Muscle of leg (tissue), 11 donors: ENCODE measurements around the gene CDYL. TPM values are rescaled to one million over a fixed set of nuclear protein-coding genes. Genes with fewer than 3 reads are reported as not detected.

ENCODE experiments used
- DNase-seq: peaks from one replicate; pipeline ENCODE4 v3.0.0; 2013
- H3K27ac ChIP-seq: one replicate; pipeline ENCODE4 v1.5.1; 2013; ENCODE audit warnings: mild to moderate bottlenecking, low read length, control low read depth
- H3K27me3 ChIP-seq: one replicate; pipeline ENCODE4 v1.6.1; 2013; ENCODE audit warnings: low read length; ENCODE audit not compliant: control insufficient read depth, insufficient read depth
- H3K36me3 ChIP-seq: one replicate; pipeline ENCODE4 v1.6.1; 2013; ENCODE audit warnings: low read length; ENCODE audit not compliant: control insufficient read depth, insufficient read depth
- H3K4me1 ChIP-seq: one replicate; pipeline ENCODE4 v1.6.1; 2013; ENCODE audit warnings: low read length; ENCODE audit not compliant: control insufficient read depth, insufficient read depth
- H3K4me3 ChIP-seq: one replicate; pipeline ENCODE4 v1.5.1; 2013; ENCODE audit warnings: low read length, control low read depth
- H3K9me3 ChIP-seq: replicated peaks from 2 replicates; pipeline ENCODE4 v1.6.1; 2013; ENCODE audit warnings: low read depth, low read length; ENCODE audit not compliant: control insufficient read depth
- WGBS: methylation state at CpG from one replicate; pipeline ENCODE4 v1.1.5; 2013; ENCODE audit warnings: missing lambda C conversion rate; ENCODE audit not compliant: insufficient coverage; 5-methylcytosine and 5-hydroxymethylcytosine counted together
- polyA plus RNA-seq, 8 donors: library from polyadenylated mRNA; unstranded; fragments of 120-200 nt; gene quantifications; one replicate each; pipeline versions ENCODE4 v1.2.1 to v1.2.3, GENCODE V29; 2013; ENCODE audit warnings: inconsistent platforms in 1 of 8, low replicate concordance in 1 of 8; ENCODE audit not compliant: insufficient read length in 8 of 8, insufficient read depth in 1 of 8
- total RNA-seq: library from RNA; stranded (reverse); fragments of 120-200 nt; gene quantifications from one replicate; pipeline ENCODE4 v1.2.4, GENCODE V29; 2013

Gene CDYL
- total and polyA plus RNA-seq, 9 donors, result 15.6 to 75.3 (median 19.9) TPM

DNA sequence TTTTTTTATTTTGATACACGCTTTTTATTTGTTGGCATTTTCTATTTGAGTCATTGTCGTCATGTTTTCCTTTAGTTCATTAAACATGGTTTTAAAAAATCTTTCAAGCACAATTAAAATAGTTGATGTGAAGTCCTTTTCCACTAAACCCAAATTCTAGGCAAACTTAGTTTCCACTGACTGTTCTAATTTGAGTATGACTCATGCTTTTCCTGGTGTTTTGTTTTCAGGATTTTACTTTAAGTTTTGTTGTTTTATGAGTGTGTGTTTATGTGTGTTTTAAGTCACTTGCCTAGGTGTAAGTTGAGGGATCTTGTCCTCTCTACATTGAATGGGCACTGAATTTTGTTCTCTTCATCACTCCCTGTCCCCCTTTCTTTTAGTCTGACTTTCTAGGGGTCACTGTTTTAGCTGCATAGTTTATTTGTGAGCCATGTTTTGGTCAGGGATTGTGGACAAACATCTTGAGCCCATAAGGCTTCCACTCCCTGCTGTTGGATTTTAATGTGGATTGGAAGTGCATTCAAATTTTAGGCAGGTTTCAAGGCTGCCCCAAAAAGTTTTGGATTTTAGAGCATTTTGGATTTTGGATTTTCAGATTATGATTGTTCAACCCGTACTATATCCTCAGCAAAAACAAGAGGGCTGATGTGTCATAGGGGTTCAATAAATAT lies 94.8 kb downstream of the CDYL start:
- Histone ChIP-seq H3K4me1 (no peaks in the 10 kb centered on the region), H3K27me3 (no peaks in the 10 kb centered on the region), H3K27ac (no peak overlapping the region), H3K9me3 (peaks cover 8% of the 10 kb centered on the region), H3K4me3 (no peak overlapping the region), H3K36me3 (no peaks in the 10 kb centered on the region)
- WGBS, result no CpG with 5 or more reads among the region's 3 CpGs
- no peak for DNase-seq

GRCh38 chr6:4871825-4872224 lies 95.6 kb downstream of the CDYL start:
- Histone ChIP-seq H3K4me3 (no peak overlapping the region), H3K27ac (no peak overlapping the region), H3K36me3 (no peaks in the 10 kb centered on the region), H3K9me3 (peaks cover 7% of the 10 kb centered on the region), H3K4me1 (no peaks in the 10 kb centered on the region), H3K27me3 (no peaks in the 10 kb centered on the region)
- no peak for DNase-seq
- WGBS, result 88% methylated on average over 2 of the region's 5 CpGs

GRCh38 chr6:4872841-4873240 lies 96.6 kb downstream of the CDYL start:
- Histone ChIP-seq H3K36me3 (no peaks in the 10 kb centered on the region), H3K27ac (no peak overlapping the region), H3K4me3 (no peak overlapping the region), H3K4me1 (no peaks in the 10 kb centered on the region), H3K9me3 (peaks cover 6% of the 10 kb centered on the region), H3K27me3 (no peaks in the 10 kb centered on the region)
- no CpG with 5 or more reads among the region's 2 CpGs for WGBS
- no peak for DNase-seq

DNA sequence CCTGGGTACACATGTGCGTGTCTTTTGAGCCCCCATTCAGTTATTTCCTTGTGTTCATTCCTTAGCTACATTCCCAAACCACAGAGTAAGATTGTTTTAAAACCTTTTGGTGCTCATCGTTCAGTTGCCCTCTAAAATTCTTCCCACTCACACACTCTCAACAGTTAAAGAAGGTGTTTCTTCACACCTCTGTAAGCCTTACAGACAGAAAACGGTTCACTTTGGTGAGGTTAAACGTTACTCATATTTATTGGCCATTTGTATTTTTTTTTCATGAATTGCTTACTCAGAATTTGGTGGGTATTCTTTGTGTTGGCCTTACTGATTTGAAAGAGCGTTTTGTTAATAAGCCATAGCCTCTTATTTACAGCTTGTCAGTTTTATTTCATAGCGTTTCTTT lies 97.7 kb downstream of the CDYL start:
- H3K27me3 ChIP-seq, result no peaks in the 10 kb centered on the region
- 42% methylated on average over 1 of the region's 6 CpGs for WGBS
- no peaks in the 10 kb centered on the region for H3K4me1 ChIP-seq
- DNase-seq, result no peak
- H3K4me3 ChIP-seq, result no peak overlapping the region
- H3K36me3 ChIP-seq, result no peaks in the 10 kb centered on the region
- H3K27ac ChIP-seq, result no peak overlapping the region
- H3K9me3 ChIP-seq, result peaks cover 4% of the 10 kb centered on the region

- no peaks in the 10 kb centered on the region for H3K4me1 ChIP-seq
- no peaks in the 10 kb centered on the region for H3K36me3 ChIP-seq
- no peak for DNase-seq
- no peaks in the 10 kb centered on the region for H3K27me3 ChIP-seq
- no peaks in the 10 kb centered on the region for H3K9me3 ChIP-seq
- no peak overlapping the region for H3K27ac ChIP-seq
- H3K4me3 ChIP-seq, result no peak overlapping the region
- WGBS, result no CpG with 5 or more reads among the region's 6 CpGs
Measured at GRCh38 chr6:4879741-4880275, 103.6 kb downstream of the CDYL start.

DNA sequence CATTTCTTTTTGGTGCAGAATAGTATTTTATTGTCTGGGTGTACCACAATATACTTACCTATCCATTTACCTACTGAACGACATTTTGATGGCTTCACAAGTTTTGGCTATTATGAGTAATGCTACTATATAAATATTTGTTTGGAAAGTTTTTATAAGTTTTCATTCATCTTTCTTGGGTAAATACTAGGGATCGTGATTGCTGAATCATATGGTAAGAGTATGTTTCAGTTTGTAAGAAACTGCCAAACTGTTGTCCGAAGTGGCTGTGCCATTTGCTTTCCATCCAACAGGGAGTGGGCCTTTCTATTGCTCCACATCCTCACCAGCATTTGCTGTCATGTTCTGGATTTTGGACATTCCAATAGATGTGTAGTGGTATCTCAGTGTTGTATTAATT lies 104.2 kb downstream of the CDYL start:
- Histone ChIP-seq H3K27me3 (no peaks in the 10 kb centered on the region), H3K27ac (no peak overlapping the region), H3K36me3 (no peaks in the 10 kb centered on the region), H3K4me3 (no peak overlapping the region), H3K4me1 (no peaks in the 10 kb centered on the region), H3K9me3 (no peaks in the 10 kb centered on the region)
- no CpG with 5 or more reads among the region's 3 CpGs for WGBS
- no peak for DNase-seq

DNA sequence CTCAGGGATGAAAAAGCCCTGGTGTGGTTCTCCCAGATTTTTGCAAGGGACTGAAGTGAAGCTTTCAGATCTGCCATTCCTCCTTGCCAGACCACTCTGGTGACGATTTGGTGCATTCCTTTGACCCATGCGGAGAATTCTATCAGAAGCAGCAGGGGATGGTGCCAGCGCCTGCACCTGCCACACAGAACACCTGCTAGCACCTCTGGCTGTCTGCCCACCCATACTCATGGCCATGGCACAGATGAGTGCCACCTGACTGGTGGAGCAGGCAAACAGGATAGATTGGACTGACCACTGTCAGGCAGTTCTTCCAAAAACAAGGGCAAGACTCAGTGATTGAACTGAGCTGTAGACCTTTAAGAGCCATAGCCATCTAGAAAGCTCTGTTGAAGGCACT lies 107.1 kb downstream of the CDYL start:
- 75% methylated on average over 3 of the region's 3 CpGs for WGBS
- Histone ChIP-seq H3K27ac (no peak overlapping the region), H3K9me3 (no peaks in the 10 kb centered on the region), H3K4me1 (no peaks in the 10 kb centered on the region), H3K27me3 (no peaks in the 10 kb centered on the region), H3K4me3 (no peak overlapping the region), H3K36me3 (no peaks in the 10 kb centered on the region)
- no peak for DNase-seq

GRCh38 chr6:4884646-4885340 lies 108.6 kb downstream of the CDYL start:
- DNase-seq, result no peak
- Histone ChIP-seq H3K4me1 (no peaks in the 10 kb centered on the region), H3K36me3 (no peaks in the 10 kb centered on the region), H3K9me3 (no peaks in the 10 kb centered on the region), H3K4me3 (no peak overlapping the region), H3K27me3 (no peaks in the 10 kb centered on the region), H3K27ac (no peak overlapping the region)
- 100% methylated on average over 1 of the region's 7 CpGs for WGBS

DNA sequence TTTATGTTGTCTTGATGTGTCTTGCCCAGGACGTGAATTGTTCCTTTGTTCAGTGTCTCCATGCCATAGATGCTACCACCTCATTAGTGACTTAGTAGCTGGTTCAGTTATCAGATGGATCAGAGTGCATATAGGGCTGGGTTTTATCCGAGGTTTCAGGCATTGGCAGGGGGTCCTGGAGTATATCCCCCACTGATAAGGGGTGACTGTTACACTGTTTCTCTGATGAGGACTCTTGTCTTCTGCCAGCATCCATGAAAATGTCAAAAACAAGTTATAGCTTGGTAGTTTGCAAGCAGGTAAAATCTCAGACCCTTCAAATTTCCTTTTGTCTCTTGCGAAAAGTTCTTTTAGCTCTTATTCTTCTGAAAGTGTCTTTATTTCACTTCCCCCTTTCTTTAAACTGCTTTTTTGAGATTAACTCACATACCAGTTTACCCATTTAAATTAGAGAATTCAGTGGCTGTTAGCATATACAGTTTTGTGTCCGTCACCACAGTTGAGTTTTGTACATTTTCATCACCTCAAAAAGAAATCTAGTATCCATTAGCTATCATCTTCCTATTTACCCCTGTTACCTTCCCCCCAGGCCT lies 109.2 kb downstream of the CDYL start:
- Histone ChIP-seq H3K4me1 (no peaks in the 10 kb centered on the region), H3K27ac (no peak overlapping the region), H3K36me3 (no peaks in the 10 kb centered on the region), H3K4me3 (no peak overlapping the region), H3K27me3 (no peaks in the 10 kb centered on the region), H3K9me3 (no peaks in the 10 kb centered on the region)
- WGBS, result 100% methylated on average over 1 of the region's 4 CpGs
- DNase-seq, result no peak

- 88% methylated on average over 1 of the region's 2 CpGs for WGBS
- no peak overlapping the region for H3K27ac ChIP-seq
- no peak for DNase-seq
- peaks cover 20% of the 10 kb centered on the region for H3K36me3 ChIP-seq
- no peaks in the 10 kb centered on the region for H3K27me3 ChIP-seq
- no peaks in the 10 kb centered on the region for H3K4me1 ChIP-seq
- H3K4me3 ChIP-seq, result no peak overlapping the region
- H3K9me3 ChIP-seq, result no peaks in the 10 kb centered on the region
Measured at GRCh38 chr6:4888841-4889240, 112.6 kb downstream of the CDYL start.
